ENCODE measurements around the gene TBX20.

GRCh38 chr7:35253710-35254495, at the start of gene TBX20:
- TF ChIP-seq CTCF (IDR thresholded peaks at IDR 0.05) (no peak), POLR2A (IDR thresholded peaks at IDR 0.05) (no peak), POLR2AphosphoS5 (IDR thresholded peaks at IDR 0.05) (no peak), EP300 (IDR thresholded peaks at IDR 0.05) (no peak)
